GM12801 (cell line): ENCODE data around the gene DAD1.

ENCODE experiments used
- TF ChIP-seq, protein P1 (sequence below): IDR thresholded peaks from one replicate; pipeline ENCODE4 v1.5.1; 2011; ENCODE audit warnings: control low read depth; ENCODE audit not compliant: insufficient read length; ENCODE audit errors: extremely low read depth

Gene DAD1

DNA sequence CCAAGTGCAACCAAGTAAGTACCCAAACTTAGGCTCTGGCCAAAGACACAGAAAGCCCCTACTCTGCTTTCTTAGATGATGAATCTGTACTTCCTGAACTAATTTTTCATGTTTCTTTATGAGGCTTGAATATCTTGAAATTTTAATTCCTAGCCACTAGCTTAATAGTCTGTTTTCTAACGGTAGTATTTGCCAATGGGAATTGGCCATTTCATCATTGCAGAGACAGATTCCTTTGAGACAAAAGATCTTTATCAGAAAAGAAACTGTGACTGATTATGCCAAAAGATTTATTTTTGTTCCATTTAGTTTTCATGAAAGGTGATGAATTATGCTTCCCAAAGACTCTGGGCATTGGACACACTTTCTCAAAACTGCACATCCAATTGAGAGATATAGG, 48.7 kb downstream of the DAD1 start:
- TF ChIP-seq, protein P1, sequence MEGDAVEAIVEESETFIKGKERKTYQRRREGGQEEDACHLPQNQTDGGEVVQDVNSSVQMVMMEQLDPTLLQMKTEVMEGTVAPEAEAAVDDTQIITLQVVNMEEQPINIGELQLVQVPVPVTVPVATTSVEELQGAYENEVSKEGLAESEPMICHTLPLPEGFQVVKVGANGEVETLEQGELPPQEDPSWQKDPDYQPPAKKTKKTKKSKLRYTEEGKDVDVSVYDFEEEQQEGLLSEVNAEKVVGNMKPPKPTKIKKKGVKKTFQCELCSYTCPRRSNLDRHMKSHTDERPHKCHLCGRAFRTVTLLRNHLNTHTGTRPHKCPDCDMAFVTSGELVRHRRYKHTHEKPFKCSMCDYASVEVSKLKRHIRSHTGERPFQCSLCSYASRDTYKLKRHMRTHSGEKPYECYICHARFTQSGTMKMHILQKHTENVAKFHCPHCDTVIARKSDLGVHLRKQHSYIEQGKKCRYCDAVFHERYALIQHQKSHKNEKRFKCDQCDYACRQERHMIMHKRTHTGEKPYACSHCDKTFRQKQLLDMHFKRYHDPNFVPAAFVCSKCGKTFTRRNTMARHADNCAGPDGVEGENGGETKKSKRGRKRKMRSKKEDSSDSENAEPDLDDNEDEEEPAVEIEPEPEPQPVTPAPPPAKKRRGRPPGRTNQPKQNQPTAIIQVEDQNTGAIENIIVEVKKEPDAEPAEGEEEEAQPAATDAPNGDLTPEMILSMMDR, result no peak

DNA sequence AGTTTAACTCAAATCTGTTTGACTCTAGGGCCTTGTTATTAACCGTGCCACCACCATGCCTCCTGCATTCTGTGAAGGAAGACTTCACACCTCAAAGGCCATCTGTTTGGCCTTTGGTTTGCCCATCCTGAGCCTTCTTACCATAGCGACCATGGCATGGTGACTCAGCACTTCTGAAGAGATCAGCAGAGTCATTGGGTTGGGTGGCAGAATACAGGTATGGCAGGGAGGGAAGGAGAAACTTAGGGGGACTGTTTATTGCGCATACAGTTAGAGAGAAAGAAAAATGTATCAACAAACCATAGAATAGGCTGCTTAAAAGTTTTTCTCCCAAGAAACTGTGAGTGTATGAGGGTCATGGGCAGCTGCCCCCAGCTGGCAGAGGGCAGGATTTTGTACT, 49.2 kb downstream of the DAD1 start:
- TF ChIP-seq, protein P1, result no peak

DNA sequence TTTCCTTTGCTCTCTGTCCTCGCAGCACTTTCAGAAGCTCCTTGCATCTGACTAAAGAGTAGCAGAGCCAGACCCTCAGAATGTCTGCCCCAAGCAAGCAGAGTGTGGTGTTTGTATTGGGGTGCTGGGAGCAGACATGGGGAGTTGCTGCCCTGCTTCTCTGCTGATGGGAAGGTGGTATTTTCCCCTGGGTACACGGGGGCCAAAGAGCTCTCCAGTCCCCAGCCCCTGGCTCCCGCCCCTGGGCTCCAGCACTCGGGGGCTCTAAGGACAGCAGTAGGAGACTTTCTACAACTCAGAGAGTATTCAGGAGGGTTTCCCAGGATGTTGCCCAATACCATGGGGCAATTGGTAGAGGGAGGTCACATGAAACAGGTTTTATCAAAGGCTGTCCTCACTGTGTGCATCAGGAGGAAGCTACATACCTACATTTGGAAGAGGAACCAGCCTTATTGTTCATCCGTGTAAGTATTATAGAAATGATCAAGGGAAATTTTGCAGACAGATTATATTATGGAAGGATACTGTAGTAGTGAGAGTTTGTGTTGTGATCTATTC, 50.3 kb downstream of the DAD1 start:
- TF ChIP-seq, protein P1, result no peak

DNA sequence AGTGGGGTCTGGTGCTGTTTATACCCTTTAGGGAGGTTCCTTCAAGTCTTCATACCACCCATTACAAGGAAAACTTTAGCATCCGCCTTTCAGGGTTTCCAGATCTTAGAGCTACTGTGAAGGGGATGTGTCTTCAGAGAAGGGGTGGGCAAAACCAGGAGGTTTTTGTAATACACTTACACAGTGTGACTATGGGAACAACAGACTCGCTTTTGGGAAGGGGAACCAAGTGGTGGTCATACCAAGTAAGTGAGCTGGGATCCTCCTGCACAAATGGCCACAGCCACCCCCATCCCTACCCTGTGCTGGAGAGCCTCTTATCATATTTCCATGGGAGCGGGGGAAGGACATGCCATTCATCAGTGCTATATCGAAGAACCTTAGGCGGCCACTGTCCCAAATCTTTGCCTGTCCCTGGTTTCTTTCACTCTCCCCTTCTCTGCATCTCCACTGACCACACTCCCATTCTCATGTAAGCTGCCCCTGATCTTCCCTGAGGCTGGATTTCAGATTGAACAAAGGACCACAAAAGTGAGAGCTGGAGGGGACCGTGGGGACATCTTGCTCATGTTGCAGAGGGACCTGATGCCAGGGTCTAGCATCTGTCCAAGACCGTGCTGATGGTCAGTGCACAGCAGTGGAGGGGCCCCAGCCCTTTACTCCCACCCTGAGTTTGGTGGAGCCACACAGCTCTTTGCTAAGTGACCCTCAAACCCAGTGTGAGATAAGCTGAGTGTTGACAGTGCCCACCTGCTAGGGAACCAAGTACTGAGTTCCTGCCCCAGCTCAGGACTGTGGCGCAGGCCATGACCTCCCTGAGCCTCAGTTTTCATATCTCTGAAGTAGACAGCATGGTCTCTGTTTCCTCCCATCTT, 51.4 kb downstream of the DAD1 start:
- TF ChIP-seq, protein P1, result no peak

DNA sequence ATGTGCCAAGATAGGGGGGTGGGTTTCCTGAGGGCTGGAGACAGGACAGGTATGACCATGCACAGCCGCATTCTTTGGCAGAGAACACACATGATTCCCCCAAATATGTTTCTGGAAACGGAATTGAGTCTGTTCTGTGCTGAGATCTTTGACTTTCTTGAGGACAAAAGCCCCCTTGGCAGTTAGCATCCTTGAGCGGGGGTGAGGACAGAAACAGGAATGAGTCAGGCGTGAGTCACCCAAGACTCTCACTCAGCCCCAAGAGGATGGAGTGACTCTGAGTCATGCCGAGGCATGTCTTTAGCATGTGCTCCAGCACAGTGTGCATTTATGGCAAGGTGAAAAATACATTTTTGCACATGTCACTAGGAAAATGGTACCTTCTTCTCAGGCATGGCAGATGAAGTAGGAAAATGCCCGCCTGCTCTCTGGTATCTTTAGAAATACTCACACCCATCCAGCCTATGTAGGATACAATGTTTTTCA, 52.1 kb downstream of the DAD1 start:
- TF ChIP-seq, protein P1, result no peak

DNA sequence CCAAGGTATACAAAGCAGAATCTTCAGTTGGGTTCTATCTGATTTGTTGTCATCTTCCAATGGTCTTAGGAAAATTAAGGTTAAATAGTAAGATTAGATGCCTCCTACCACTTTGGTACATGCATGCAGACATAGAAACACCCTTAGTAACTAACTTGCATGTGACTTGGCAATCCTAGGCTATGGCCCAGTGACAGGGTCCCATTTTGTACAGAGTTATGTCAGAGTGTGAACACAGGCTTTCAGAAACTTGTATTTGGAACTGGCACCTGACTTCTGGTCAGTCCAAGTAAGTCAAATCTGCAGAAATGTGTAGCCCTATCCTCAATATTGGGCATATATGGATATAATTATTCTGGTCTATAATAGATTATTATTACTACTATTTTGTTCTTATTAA, 53.1 kb downstream of the DAD1 start:
- TF ChIP-seq, protein P1, result no peak

DNA sequence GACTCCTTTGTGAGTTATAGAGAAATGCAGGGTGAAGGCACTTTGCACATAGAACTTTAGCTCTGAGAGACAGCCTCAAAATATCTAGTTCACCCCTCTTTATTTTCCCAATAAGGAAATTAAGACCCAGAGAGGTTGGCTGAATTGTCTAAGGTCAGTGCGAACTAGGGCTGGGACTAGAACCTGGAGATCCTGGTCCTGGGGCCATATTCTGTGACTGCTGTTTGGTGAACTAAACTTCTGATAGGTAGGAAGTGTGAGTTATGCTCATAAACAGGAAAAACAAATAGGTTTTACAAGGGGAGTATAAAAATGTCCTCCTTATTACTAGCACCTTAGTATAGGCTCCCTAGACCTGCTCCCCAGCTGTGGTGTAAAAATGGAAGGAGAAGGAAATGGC, 53.9 kb downstream of the DAD1 start:
- TF ChIP-seq, protein P1, result no peak
